ENCODE results near the gene CLC.

DNA sequence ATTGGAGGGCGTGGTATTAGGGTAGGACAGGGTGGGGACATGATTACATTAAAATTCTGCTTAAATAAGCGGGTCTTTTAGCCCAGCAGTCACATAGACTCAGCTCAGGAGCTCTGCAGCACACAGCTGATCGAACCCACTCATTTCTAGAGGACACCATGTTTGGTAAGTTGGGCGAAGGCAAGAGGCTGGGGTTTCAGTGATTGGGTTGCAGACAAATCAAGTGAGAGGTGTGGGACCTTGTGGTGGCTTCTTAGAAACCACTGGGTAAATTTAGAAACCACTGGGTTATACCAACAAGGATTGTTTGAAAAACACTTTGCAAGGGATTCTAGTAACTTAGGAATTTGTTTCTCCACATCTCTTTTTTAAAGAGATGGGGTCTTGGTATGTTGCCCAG, 40.9 kb upstream of the CLC start, which contains the start of gene LEUTX:
- TF ChIP-seq EZH2 (IDR thresholded peaks at IDR 0.05; ENCODE audit: insufficient read depth, poor library complexity, severe bottlenecking) (no peak), EZH2phosphoT487 (IDR thresholded peaks at IDR 0.05; ENCODE audit: insufficient read depth, low read depth) (no peak)
